SU-DHL-6 (cell line): ENCODE measurements around the gene RSPO1.

Experiments used
- H2AFZ ChIP-seq: fragments of 200-600 bp; sonication (generic); 2 replicates; pipeline ENCODE4 v1.6.1; 2014; ENCODE audit warnings: low read depth, mild to moderate bottlenecking, moderate library complexity, mixed read lengths, antibody characterized with exemption, low read length; ENCODE audit not compliant: severe bottlenecking
- H3F3A ChIP-seq: fragments of 200-600 bp; shearing (Covaris generic); 2 replicates; pipeline ENCODE4 v1.6.0; 2016; ENCODE audit warnings: antibody characterized with exemption, mild to moderate bottlenecking; ENCODE audit not compliant: insufficient read depth
- H3K27ac ChIP-seq: fragments of 200-600 bp; sonication (generic); 2 replicates; pipeline ENCODE4 v1.5.1; 2016; ENCODE audit warnings: low read depth, mild to moderate bottlenecking, low read length, moderate library complexity, mixed read lengths
- H3K27me3 ChIP-seq: fragments of 200-600 bp; sonication (generic), shearing (Covaris generic); 2 replicates; pipeline ENCODE4 v1.6.0; 2014; ENCODE audit warnings: mild to moderate bottlenecking, low read length
- H3K36me3 ChIP-seq: fragments of 200-600 bp; sonication (generic); 2 replicates; pipeline ENCODE4 v1.6.1; 2014; ENCODE audit warnings: mild to moderate bottlenecking, low read length, mixed read lengths
- H3K4me2 ChIP-seq: fragments of 300-600, 200-600 bp; shearing (Covaris generic), sonication (generic); 2 replicates; pipeline ENCODE4 v1.6.0; 2014; ENCODE audit warnings: low read length, low read depth, mild to moderate bottlenecking; ENCODE audit not compliant: poor library complexity, severe bottlenecking
- H3K4me3 ChIP-seq: fragments of 200-600 bp; sonication (generic); 2 replicates; pipeline ENCODE4 v1.5.1; 2014; ENCODE audit warnings: antibody characterized with exemption, low read length, mild to moderate bottlenecking, mixed read lengths; ENCODE audit not compliant: insufficient read depth, poor library complexity, severe bottlenecking
- H3K79me2 ChIP-seq: fragments of 200-600 bp; sonication (generic); 2 replicates; pipeline ENCODE4 v1.6.1; 2014; ENCODE audit warnings: mild to moderate bottlenecking, low read length, moderate library complexity; ENCODE audit not compliant: insufficient read depth
- H3K9ac ChIP-seq: fragments of 200-600 bp; sonication (generic); 2 replicates; pipeline ENCODE4 v1.7.0; 2014; ENCODE audit warnings: mild to moderate bottlenecking, low read length
- H3K9me2 ChIP-seq: fragments of 200-600 bp; sonication (generic); replicated peaks from 2 replicates; pipeline ENCODE4 v1.6.1; 2014; ENCODE audit warnings: low read length; ENCODE audit not compliant: insufficient read depth
- H3K9me3 ChIP-seq: fragments of 200-600 bp; sonication (generic); 2 replicates; pipeline ENCODE4 v1.6.1; 2014; ENCODE audit warnings: low read length, mixed read lengths; ENCODE audit not compliant: insufficient read depth
- H4K20me1 ChIP-seq: fragments of 200-600 bp; sonication (generic); 2 replicates; pipeline ENCODE4 v1.6.1; 2014; ENCODE audit warnings: low read depth, mild to moderate bottlenecking, antibody characterized with exemption, low read length, moderate library complexity, mixed read lengths
- CTCF ChIP-seq: fragments of 200-600 bp; sonication (generic); IDR thresholded peaks from one replicate; pipeline ENCODE4 v1.5.1; 2017; ENCODE audit warnings: antibody characterized with exemption, mild to moderate bottlenecking, low read length, moderate library complexity; ENCODE audit not compliant: insufficient read depth, poor library complexity, severe bottlenecking
- EZH2phosphoT487 ChIP-seq: fragments of 200-600 bp; sonication (generic), shearing (Covaris generic); conservative IDR thresholded peaks from 2 replicates; pipeline ENCODE4 v1.6.1; 2018; ENCODE audit warnings: mild to moderate bottlenecking, antibody characterized with exemption, low read length, moderate library complexity, mixed read lengths

RSPO1 gene

DNA sequence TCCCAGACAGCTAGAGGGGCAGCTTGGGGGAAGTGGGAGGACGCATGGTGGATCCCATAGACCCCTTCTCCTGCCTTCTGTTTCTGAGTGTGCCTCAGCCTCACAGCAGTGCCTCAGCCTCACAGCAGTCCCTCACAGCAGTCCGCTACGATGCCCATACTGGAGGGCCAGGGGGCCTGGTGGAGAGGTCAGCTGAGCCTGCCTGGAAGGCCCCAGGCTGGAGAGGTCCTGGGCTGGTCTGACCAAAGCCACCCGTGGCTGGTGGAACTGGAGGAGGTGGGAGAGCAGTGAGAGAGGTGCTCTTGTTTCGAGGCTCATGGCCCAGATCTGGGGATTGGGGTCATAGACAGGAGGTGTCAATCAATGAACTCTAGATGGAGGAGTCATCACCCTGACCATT lies 16.0 kb upstream of the RSPO1 start:
- Histone ChIP-seq H3K4me2 (no peak overlapping the region), H3K79me2 (no peaks in the 10 kb centered on the region), H3K9ac (no peak overlapping the region), H3K36me3 (no peaks in the 10 kb centered on the region), H3K9me3 (no peaks in the 10 kb centered on the region), H3K27me3 (no peaks in the 10 kb centered on the region), H3K27ac (no peak overlapping the region), H3K9me2 (no peaks in the 10 kb centered on the region), H4K20me1 (no peaks in the 10 kb centered on the region), H3F3A (no peaks in the 10 kb centered on the region), H2AFZ (no peak overlapping the region), H3K4me3 (no peak overlapping the region)
- TF ChIP-seq CTCF (no peak), EZH2phosphoT487 (no peak)

DNA sequence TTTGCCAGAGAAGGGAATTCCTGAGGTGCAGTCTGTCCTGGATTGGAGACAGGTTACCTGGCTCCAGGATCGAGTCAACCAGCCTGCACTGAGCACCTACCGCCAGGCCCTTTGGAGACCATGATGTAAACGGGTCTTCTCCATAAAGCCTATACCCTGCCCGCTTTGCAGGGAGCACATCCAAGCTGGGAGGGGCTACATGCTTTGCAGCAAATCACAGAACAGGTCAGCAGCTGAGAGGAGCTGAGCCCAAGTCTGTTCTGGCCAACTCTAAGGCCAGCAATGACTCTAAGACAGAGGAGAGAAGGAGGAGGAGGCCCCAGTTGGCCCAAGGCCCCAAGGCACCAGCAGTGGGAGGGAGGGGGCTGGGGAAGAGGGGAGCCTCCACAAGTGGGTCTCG lies 15.5 kb upstream of the RSPO1 start:
- Histone ChIP-seq H3K27ac (no peak overlapping the region), H3K9me3 (no peaks in the 10 kb centered on the region), H4K20me1 (no peaks in the 10 kb centered on the region), H3K4me3 (no peak overlapping the region), H3K27me3 (no peaks in the 10 kb centered on the region), H3K79me2 (no peaks in the 10 kb centered on the region), H3K4me2 (no peak overlapping the region), H3K36me3 (no peaks in the 10 kb centered on the region), H3F3A (no peaks in the 10 kb centered on the region), H2AFZ (no peak overlapping the region), H3K9ac (no peak overlapping the region), H3K9me2 (no peaks in the 10 kb centered on the region)
- TF ChIP-seq EZH2phosphoT487 (no peak), CTCF (no peak)

DNA sequence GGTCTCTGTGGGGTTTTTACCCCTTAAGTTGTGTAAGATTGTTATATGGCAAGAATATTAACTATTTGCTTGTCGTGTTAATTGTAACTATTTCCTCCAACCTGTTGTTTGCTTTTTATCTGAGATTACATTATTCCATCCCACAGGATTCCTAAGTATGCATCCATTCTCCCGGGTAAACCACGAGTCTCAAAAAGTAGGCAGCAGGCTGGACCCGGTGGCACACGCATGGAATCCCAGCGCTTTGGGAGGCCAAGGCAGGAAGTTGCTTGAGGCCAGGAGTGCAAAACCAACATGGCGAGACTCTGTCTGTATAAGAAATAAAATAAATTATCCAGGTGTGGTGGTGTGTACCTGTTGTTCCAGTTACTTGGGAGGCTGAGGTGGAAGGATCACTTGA lies 12.6 kb upstream of the RSPO1 start:
- no peak for TF ChIP-seq CTCF

DNA sequence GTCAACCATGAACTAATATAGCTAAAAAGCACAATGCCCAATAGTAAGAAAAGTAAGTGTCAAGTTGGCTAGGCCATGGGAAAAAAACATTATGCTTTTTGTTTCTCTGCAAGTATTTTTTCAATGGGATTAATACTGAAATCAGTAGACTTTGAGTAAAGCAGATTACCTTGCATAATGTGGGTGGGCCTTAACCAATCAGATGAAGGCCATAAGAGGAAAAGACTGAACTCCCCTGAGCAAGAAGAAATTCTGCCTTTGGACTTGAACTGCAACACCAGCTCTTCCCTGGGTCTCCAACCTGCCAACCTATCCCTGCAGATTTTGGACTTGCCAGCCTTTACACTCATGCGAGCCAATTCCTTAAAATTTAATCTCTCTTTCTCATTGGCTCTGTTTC lies 6.4 kb upstream of the RSPO1 start:
- no peaks in the 10 kb centered on the region for H3K36me3 ChIP-seq
- H3K9ac ChIP-seq, result no peak overlapping the region
- TF ChIP-seq EZH2phosphoT487 (no peak), CTCF (no peak)
- no peaks in the 10 kb centered on the region for H3K27me3 ChIP-seq
- no peaks in the 10 kb centered on the region for H3K9me2 ChIP-seq
- no peaks in the 10 kb centered on the region for H3F3A ChIP-seq
- no peaks in the 10 kb centered on the region for H3K79me2 ChIP-seq
- H3K27ac ChIP-seq, result no peak overlapping the region
- no peaks in the 10 kb centered on the region for H4K20me1 ChIP-seq
- H3K9me3 ChIP-seq, result no peaks in the 10 kb centered on the region
- H3K4me3 ChIP-seq, result no peak overlapping the region
- H2AFZ ChIP-seq, result no peak overlapping the region
- no peak overlapping the region for H3K4me2 ChIP-seq

More for the DNA sequence above, 12.6 kb upstream of the RSPO1 start:
- H3F3A ChIP-seq, result no peaks in the 10 kb centered on the region
- H3K36me3 ChIP-seq, result no peaks in the 10 kb centered on the region
- no peak overlapping the region for H3K9ac ChIP-seq
- H3K27me3 ChIP-seq, result no peaks in the 10 kb centered on the region
- no peaks in the 10 kb centered on the region for H3K9me3 ChIP-seq
- no peaks in the 10 kb centered on the region for H4K20me1 ChIP-seq
- no peaks in the 10 kb centered on the region for H3K9me2 ChIP-seq
- no peak overlapping the region for H3K4me2 ChIP-seq
- no peaks in the 10 kb centered on the region for H3K79me2 ChIP-seq
- no peak overlapping the region for H2AFZ ChIP-seq
- H3K4me3 ChIP-seq, result no peak overlapping the region
- H3K27ac ChIP-seq, result no peak overlapping the region
